IPS DF 19.7 (cell line): ENCODE data around the gene CDC42EP2.

Experiments
- DNase-seq: peaks from one replicate; pipeline ENCODE4 v3.0.0-alpha.2; 2013; ENCODE audit warnings: low read depth, low spot score

Gene CDC42EP2, protein sequence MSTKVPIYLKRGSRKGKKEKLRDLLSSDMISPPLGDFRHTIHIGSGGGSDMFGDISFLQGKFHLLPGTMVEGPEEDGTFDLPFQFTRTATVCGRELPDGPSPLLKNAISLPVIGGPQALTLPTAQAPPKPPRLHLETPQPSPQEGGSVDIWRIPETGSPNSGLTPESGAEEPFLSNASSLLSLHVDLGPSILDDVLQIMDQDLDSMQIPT

GRCh38 chr11:65314501-65315203 lies at the start of gene CDC42EP2:
Gene CDC42EP2, plus strand, starts transcription at chr11:65314866. Its CDS starts 6,033 bp downstream, at chr11:65320899.
- no peak for DNase-seq

GRCh38 chr11:65266210-65266609 lies 48.5 kb upstream of the CDC42EP2 start:
- no peak for DNase-seq

GRCh38 chr11:65274735-65275682 lies 39.7 kb upstream of the CDC42EP2 start:
- DNase-seq, result no peak

GRCh38 chr11:65275906-65276305 lies 38.8 kb upstream of the CDC42EP2 start:
- DNase-seq, result no peak

DNA sequence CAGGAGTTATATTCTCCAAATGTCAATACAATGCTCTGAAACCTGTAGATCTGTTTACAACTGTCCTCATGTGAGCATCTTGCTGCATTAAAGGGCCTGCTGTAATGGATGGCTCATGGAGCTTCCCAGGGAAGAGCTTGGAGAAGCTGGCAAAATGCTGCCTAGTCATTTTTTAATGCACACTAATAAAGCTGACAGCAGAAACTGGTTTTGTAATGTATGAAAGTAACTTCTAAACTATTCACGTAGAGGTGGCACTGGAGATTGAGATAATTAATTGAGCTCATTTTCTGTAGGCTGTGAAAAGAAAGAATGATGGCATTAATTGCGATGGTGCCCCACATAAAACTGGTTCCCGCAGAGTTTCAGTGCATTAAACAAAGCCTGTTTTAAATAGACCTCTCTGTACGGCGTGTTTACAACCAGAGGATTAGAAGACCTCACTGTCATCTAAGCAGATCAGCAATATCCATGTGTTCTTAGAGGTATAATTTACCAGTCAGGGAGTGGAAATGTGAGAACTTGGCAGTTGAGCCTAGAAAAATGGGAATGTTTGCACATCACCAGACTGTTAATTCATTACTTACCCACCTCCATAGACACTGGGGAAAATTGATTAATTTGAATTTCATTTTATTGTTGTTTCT lies 36.9 kb upstream of the CDC42EP2 start:
- no peak for DNase-seq

GRCh38 chr11:65278356-65278755 lies 36.3 kb upstream of the CDC42EP2 start:
- no peak for DNase-seq

DNA sequence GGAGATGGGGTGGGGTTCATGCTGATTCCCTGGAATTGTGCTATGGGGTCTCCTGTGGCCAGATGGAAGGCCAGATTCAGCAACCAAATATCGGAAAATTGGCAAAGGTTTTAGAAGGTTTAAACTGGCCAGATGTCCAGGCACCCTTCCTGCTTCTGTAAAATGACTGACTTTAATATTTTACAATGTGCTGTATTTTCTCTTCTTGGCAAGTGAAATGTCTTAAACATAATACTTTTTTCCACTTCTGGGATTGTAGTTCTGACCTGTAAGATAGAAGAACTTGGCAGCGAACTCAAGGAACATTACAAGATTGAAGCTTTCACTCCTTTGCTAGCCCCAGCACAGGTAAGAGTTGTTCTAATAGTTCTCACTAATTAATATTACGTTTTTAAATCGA lies 35.4 kb upstream of the CDC42EP2 start:
- no peak for DNase-seq

GRCh38 chr11:65279741-65280440 lies 34.8 kb upstream of the CDC42EP2 start:
- DNase-seq, result no peak

- DNase-seq, result no peak
Measured at GRCh38 chr11:65280646-65281045, 34.0 kb upstream of the CDC42EP2 start.

GRCh38 chr11:65286686-65287085 lies 28.0 kb upstream of the CDC42EP2 start:
- DNase-seq, result no peak

GRCh38 chr11:65287601-65288000 lies 27.1 kb upstream of the CDC42EP2 start:
- DNase-seq, result no peak

- DNase-seq, result no peak
Measured at GRCh38 chr11:65288706-65289536, 25.7 kb upstream of the CDC42EP2 start.

DNA sequence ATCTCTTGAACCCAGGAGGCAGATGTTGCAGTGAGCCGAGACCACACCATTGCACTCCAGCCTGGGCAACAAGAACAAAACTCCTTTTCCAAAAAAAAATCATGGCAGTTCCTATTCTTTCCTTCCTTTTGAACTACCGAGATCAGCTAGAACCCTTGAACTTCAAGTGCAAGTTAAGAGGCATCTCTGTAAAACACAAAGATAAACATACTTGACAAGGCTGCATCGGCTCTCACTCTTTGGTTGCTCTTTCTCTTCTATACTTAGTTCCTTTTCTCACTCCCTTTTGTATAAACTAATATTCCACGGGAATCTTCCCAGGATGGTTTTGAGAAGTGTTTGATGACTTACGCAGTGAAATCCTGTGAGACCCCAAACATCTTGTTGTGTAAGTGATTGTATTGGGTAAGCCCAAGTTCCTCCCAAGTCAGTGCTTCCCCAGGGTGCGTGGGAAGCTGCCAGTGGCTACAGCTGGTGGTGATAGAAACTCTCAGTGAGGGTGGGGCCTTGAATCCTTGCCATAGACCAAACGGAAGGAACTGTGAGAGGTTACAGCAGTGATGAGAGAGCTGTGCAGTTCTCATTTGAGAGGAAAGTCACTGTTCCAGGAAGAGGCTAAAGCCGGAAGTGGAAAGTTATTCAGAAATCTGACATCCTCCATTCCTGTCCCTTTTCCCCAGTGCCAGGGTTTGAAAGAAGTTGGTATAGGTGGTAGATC lies 24.1 kb upstream of the CDC42EP2 start:
- no peak for DNase-seq

GRCh38 chr11:65291613-65292012 lies 23.1 kb upstream of the CDC42EP2 start:
- DNase-seq, result no peak

- no peak for DNase-seq
Measured at GRCh38 chr11:65292890-65293289, 21.8 kb upstream of the CDC42EP2 start.

GRCh38 chr11:65293909-65294381 lies 20.7 kb upstream of the CDC42EP2 start:
- DNase-seq, result no peak

GRCh38 chr11:65295001-65295400 lies 19.7 kb upstream of the CDC42EP2 start:
- DNase-seq, result no peak

DNA sequence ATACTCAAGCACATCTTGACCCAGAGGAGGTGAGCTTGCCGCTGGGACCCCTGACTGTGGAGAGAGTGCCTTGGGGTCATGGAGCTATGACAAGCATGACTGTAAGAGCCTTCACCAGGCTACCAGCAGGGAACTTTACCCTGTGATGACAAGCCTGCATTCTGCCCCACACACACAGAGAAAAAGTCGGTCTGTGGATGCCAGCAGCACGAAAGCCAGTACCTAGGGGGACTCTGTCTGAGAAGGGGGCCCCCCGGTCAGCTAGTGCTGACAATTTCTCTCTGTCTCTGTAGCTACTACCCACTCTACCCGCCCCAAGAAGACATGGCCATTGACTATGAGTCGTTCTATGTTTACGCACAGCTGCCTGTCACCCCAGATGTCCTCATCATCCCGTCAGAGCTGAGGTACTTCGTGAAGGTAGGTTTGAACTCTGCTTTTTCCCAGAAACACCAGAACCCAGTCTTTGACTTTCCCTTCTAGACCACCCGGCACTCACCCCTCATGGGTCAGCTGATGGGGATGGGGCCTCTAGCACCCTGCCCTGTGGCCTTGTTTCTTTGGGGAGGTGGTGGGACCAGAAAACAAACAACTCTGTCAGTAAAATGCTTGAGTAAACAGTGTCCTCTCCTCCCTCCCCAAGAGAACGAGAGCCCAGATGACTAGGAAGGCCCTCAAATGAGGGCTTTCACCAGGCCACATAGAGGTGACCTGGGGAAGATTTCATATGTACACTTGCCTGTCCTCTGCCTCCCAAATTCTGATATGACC lies 18.9 kb upstream of the CDC42EP2 start:
- DNase-seq, result no peak
